ENCODE data around the gene GNGT1.
"Not testable (repeated sequence)": the region's sequence is repeated elsewhere in the genome, so short reads cannot be mapped to it uniquely, and the experiment has no call there.

GNGT1 gene

GRCh38 chr7:93902777-93903423, 3.5 kb upstream of the GNGT1 start:
- DNase-seq (ENCODE audit: extremely low read depth, low read depth) = no peak
- TF ChIP-seq CTCF (IDR thresholded peaks at IDR 0.05; ENCODE audit: low read depth, low read length) = peak; percentile 76

- no peak for TF ChIP-seq CTCF (IDR thresholded peaks at IDR 0.05; ENCODE audit: low read depth, low read length)
- peak; percentile 62 for DNase-seq (ENCODE audit: extremely low read depth, low read depth)
These were observed 4.0 kb downstream of the GNGT1 start for GRCh38 chr7:93910076-93910994.

GRCh38 chr7:93911242-93911641, 4.9 kb downstream of the GNGT1 start:
- DNase-seq (ENCODE audit: extremely low read depth, low read depth) = not testable (repeated sequence)

GRCh38 chr7:93911661-93912060, 5.3 kb downstream of the GNGT1 start:
- DNase-seq (ENCODE audit: extremely low read depth, low read depth) = not testable (repeated sequence)

- DNase-seq (ENCODE audit: extremely low read depth, low read depth) = no peak
- no peak for TF ChIP-seq CTCF (IDR thresholded peaks at IDR 0.05; ENCODE audit: low read depth, low read length)
These were observed 6.8 kb downstream of the GNGT1 start for GRCh38 chr7:93913197-93913596.

GRCh38 chr7:93914581-93915066, 8.3 kb downstream of the GNGT1 start:
- no peak for DNase-seq (ENCODE audit: extremely low read depth, low read depth)
- no peak for TF ChIP-seq CTCF (IDR thresholded peaks at IDR 0.05; ENCODE audit: low read depth, low read length)

GRCh38 chr7:93915206-93915842, 9.0 kb downstream of the GNGT1 start:
- not testable (repeated sequence) for DNase-seq (ENCODE audit: extremely low read depth, low read depth)

GRCh38 chr7:93915888-93916287, 9.5 kb downstream of the GNGT1 start:
- DNase-seq (ENCODE audit: extremely low read depth, low read depth) = not testable (repeated sequence)

GRCh38 chr7:93916315-93916714, 9.9 kb downstream of the GNGT1 start:
- DNase-seq (ENCODE audit: extremely low read depth, low read depth) = not testable (repeated sequence)
